ENCODE measurements around the gene USP44.

DNA sequence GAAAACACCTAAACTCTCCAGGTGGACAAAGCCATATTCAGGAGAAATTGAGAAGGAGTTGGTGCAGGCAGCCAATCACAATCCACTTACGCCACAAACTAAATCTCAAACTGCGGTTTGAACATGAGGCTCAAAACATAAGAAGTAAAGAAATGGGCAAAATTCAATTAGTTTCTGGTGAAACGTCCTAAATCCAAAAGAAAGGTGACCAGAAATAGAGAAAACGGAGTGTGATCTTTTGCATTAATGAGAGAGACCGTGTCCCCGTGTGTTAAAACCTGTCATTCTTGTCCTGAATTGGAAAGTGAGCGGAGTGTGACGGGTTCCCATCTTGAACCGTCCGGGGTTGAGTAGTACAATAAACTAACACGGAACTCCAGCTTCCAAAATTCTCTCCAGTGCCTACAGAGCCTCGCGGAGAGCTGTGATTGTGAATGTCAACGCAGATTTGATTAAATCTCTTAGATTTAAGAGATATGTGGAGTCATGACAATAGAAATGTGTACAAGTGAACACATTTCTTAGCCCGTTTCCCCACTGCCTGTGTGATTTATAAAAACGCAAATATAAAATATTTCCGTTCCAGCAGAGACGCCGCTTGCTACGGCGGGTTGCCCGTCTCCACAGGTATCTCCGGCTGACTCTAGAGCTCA is 77.9 kb downstream of the USP44 start:
- no peak for TF ChIP-seq POLR2AphosphoS5 (IDR thresholded peaks at IDR 0.05)
- no peak for TF ChIP-seq EZH2 (IDR thresholded peaks at IDR 0.05; ENCODE audit: borderline replicate concordance, insufficient read depth, low read length, poor library complexity, severe bottlenecking)
- TF ChIP-seq CTCF (IDR thresholded peaks at IDR 0.05; ENCODE audit: poor library complexity, severe bottlenecking): no peak
- no peak for TF ChIP-seq REST (IDR thresholded peaks at IDR 0.05; ENCODE audit: borderline replicate concordance)

Data from neural cell (in vitro differentiated cells).